Right lobe of liver (tissue), 4 donors: ENCODE results near the gene SLC16A14.

Source experiments
- CTCF ChIP-seq, 4 donors: fragments of 200-600 bp in 3 of 4; fragments of 450-650 bp in 1 of 4; IDR thresholded peaks; one replicate each; pipeline versions ENCODE4 v1.5.1 to v1.8.0; 2016 to 2022; ENCODE audit warnings: antibody characterized with exemption in 4 of 4, mild to moderate bottlenecking in 2 of 4
- POLR2A ChIP-seq: fragments of 450-650 bp; IDR thresholded peaks from one replicate; pipeline ENCODE4 v1.6.1; 2017; ENCODE audit warnings: antibody characterized with exemption, mild to moderate bottlenecking
- donor health status: DM: no; HTN: no; CAD: no.
- donor health status: DM: no; HTN: no; CAD: no.
- donor health status: DM: no; HTN: yes; CAD: no.

DNA sequence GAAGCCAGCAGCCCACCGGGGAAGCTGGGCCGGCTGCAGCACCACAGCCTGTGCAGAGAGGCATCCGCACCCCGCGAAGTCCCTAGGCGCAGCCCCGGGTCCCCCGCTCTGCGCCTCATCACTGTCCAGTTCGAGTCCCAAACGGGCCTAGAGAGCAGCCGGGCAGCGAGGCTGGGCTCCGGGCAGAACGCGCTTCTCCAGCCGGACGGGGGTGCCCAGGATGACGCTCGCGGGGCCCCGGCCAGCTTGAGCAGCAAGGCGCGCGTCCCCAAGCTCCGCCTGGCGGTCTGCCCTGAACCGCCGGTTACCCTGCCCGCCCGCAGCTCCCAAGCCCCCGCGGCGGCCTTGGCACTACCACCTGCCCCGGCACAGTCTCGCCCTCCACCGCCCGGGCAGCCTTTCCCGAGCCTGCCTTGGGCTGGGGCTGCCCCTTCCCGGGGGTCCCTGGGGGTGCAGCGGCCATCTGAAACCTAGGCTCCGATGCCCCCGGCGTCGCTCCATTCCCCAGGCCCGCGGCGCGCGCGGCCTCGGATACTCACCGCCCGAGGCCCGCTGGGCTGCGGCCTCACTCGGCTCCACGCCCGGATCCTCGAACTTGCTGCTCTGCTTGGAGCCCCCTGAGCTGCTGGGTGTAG, 591 bp downstream of the SLC16A14 start:
- TF ChIP-seq POLR2A (no peak), CTCF (IDR thresholded peaks at IDR 0.05) (peak in 1 of 4 donors; percentile 15)
